GM12892 (cell line): ENCODE results near the gene EEF2K.

Experiments used
- POLR2A ChIP-seq: IDR thresholded peaks from 2 replicates; pipeline ENCODE4 v1.6.1; 2011; ENCODE audit warnings: low read depth, low read length, control low read depth
- POLR2AphosphoS5 ChIP-seq: IDR thresholded peaks from 2 replicates; pipeline ENCODE4 v1.6.1; 2011; ENCODE audit warnings: low read depth, low read length, control low read depth

DNA sequence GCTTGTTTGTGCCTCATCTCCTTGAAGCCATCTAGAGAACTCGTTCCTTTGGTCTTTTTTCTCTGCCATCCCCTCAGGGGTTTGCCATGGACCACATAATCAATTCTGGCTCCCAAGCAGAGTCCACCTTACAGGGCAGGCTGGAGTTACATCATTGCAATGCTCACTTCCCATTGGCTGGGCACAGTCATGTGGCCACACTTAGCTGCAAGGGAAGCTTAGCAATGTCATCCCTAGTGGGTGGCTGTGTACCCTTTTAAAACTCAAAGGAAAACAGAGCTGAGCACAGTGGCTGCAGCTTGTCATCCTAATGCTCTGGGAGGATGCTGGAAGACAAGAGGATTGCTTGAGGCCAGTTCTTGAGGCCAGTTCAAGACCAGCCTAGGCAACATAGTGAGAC is 49.3 kb downstream of the EEF2K start:
- TF ChIP-seq POLR2A (no peak), POLR2AphosphoS5 (no peak)
